ENCODE data around the gene KCND1.

- TF ChIP-seq ZNF133 (tag by site-specific recombination; IDR thresholded peaks at IDR 0.05) (no peak), REST (tag by site-specific recombination; IDR thresholded peaks at IDR 0.05) (no peak), ZNF510 (tag by site-specific recombination; IDR thresholded peaks at IDR 0.05; ENCODE audit: insufficient replicate concordance) (no peak), HOXC10 (CRISPR knock-in tag; IDR thresholded peaks at IDR 0.05) (no peak), CTCF (tag by site-specific recombination; IDR thresholded peaks at IDR 0.05) (no peak), SALL2 (tag by site-specific recombination; IDR thresholded peaks at IDR 0.05; ENCODE audit: borderline replicate concordance) (no peak), ZNF184 (tag by site-specific recombination; IDR thresholded peaks at IDR 0.05) (no peak), ZNF776 (tag by site-specific recombination; IDR thresholded peaks at IDR 0.05; ENCODE audit: borderline replicate concordance) (no peak), ZNF677 (tag by site-specific recombination; IDR thresholded peaks at IDR 0.05) (no peak), ZSCAN18 (tag by site-specific recombination; IDR thresholded peaks at IDR 0.05) (no peak), GLI4 (tag by site-specific recombination; IDR thresholded peaks at IDR 0.05) (no peak)
Measured at GRCh38 chrX:48933757-48934156, 37.9 kb downstream of the KCND1 start.

Data from HEK293 (cell line).